Measurements from ENCODE around the gene ANXA2R.
"Not testable (repeated sequence)": the region's sequence is repeated elsewhere in the genome, so short reads cannot be mapped to it uniquely, and the experiment has no call there.

Gene ANXA2R

GRCh38 chr5:43060020-43060419 is 19.9 kb upstream of the ANXA2R start:
- not testable (repeated sequence) for DNase-seq (ENCODE audit: low spot score)

GRCh38 chr5:43055098-43055497 is 15.0 kb upstream of the ANXA2R start:
- DNase-seq (ENCODE audit: low spot score): not testable (repeated sequence)

- no peak for DNase-seq (ENCODE audit: low spot score)
Observed at GRCh38 chr5:43051684-43052083, 11.6 kb upstream of the ANXA2R start.

GRCh38 chr5:43050384-43050783 is 10.3 kb upstream of the ANXA2R start:
- DNase-seq (ENCODE audit: low spot score): no peak

GRCh38 chr5:43049236-43049635 is 9.1 kb upstream of the ANXA2R start:
- DNase-seq (ENCODE audit: low spot score): no peak

GRCh38 chr5:43046474-43046873 is 6.4 kb upstream of the ANXA2R start:
- DNase-seq (ENCODE audit: low spot score): no peak

- DNase-seq (ENCODE audit: low spot score): no peak
Observed at GRCh38 chr5:43045236-43045635, 5.1 kb upstream of the ANXA2R start.

- DNase-seq (ENCODE audit: low spot score): peak; percentile 60
Observed at GRCh38 chr5:43044181-43044914, 4.2 kb upstream of the ANXA2R start.

- DNase-seq (ENCODE audit: low spot score): no peak
Observed at GRCh38 chr5:43043400-43043756, 3.3 kb upstream of the ANXA2R start.

- DNase-seq (ENCODE audit: low spot score): peak; percentile 66
Observed at GRCh38 chr5:43042626-43043399, 2.7 kb upstream of the ANXA2R start.

GRCh38 chr5:43042176-43042625 is 2.1 kb upstream of the ANXA2R start:
- peak; percentile 82 for DNase-seq (ENCODE audit: low spot score)

- DNase-seq (ENCODE audit: low spot score): no peak
Observed at GRCh38 chr5:43041669-43042175, 1.6 kb upstream of the ANXA2R start.

- no peak for DNase-seq (ENCODE audit: low spot score)
Observed at GRCh38 chr5:43041110-43041668, 1.1 kb upstream of the ANXA2R start.

- DNase-seq (ENCODE audit: low spot score): peak; percentile 75
Observed at GRCh38 chr5:43039471-43040286, 440 bp downstream of the ANXA2R start.

- no peak for DNase-seq (ENCODE audit: low spot score)
Observed at GRCh38 chr5:43039152-43039470, 1.0 kb downstream of the ANXA2R start.

- peak; percentile 48 for DNase-seq (ENCODE audit: low spot score)
Observed at GRCh38 chr5:43038496-43038989, 1.6 kb downstream of the ANXA2R start.

GRCh38 chr5:43037636-43038495 is 2.3 kb downstream of the ANXA2R start:
- no peak for DNase-seq (ENCODE audit: low spot score)

GRCh38 chr5:43036856-43037635 is 3.1 kb downstream of the ANXA2R start:
- DNase-seq (ENCODE audit: low spot score): peak; percentile 52

- DNase-seq (ENCODE audit: low spot score): no peak
Observed at GRCh38 chr5:43036409-43036808, 3.7 kb downstream of the ANXA2R start.

- no peak for DNase-seq (ENCODE audit: low spot score)
Observed at GRCh38 chr5:43034591-43034968, 5.5 kb downstream of the ANXA2R start.
